GM12873 (cell line): Measurements from ENCODE around the gene SDR42E2.

Experiments
- TF ChIP-seq, protein P1 (sequence below): IDR thresholded peaks from 2 replicates; pipeline ENCODE4 v1.5.1; 2012; ENCODE audit warnings: low read depth, mild to moderate bottlenecking, moderate library complexity, low read length, control low read depth; ENCODE audit not compliant: insufficient read depth; ENCODE audit errors: missing control alignments

SDR42E2 gene

GRCh38 chr16:22161999-22162655 is at the start of gene SDR42E2:
SDR42E2 (plus strand) TSS chr16:22162506; CDS start chr16:22165583, 3,077 bp downstream.
- TF ChIP-seq, protein P1, sequence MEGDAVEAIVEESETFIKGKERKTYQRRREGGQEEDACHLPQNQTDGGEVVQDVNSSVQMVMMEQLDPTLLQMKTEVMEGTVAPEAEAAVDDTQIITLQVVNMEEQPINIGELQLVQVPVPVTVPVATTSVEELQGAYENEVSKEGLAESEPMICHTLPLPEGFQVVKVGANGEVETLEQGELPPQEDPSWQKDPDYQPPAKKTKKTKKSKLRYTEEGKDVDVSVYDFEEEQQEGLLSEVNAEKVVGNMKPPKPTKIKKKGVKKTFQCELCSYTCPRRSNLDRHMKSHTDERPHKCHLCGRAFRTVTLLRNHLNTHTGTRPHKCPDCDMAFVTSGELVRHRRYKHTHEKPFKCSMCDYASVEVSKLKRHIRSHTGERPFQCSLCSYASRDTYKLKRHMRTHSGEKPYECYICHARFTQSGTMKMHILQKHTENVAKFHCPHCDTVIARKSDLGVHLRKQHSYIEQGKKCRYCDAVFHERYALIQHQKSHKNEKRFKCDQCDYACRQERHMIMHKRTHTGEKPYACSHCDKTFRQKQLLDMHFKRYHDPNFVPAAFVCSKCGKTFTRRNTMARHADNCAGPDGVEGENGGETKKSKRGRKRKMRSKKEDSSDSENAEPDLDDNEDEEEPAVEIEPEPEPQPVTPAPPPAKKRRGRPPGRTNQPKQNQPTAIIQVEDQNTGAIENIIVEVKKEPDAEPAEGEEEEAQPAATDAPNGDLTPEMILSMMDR: no peak

GRCh38 chr16:22116095-22116700 is 46.1 kb upstream of the SDR42E2 start:
- TF ChIP-seq, protein P1: no peak

DNA sequence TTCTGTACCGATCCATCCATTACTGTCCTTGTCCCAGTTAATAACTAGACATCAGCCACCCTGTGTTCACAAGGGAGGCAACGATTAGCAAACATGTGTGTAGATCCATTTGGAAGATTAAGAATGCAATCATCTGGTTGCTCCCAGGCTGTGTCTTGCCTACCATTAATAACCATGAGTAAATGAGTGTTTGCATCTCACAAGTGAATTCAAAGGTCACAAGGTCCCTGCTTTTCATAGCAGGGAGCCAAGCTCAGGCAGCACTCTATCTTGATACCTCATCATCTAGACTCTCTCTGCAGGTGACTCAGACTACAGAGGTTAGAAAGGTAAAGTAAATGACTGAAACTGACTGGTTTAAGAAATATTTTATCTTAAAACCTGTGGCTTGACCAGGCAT is 44.7 kb upstream of the SDR42E2 start:
- TF ChIP-seq, protein P1: no peak

DNA sequence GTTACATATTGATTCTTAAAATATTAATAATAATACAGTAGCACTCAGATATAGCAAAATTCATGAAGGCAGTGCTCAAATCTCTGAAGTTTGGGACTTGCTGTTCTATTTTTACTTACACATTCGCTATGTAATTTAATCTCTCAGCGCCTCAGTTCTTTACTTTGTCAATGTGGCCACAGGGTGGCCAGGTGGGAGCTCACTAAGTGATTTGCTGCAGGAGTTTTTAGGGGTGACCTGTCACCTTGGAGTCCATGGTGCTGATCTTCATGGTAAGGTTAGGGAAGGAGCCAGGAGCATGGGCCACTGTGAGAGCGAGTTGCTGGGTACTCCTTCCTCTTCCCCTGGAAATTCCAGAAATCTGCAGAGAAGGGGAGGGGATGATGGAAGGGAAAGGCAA is 41.9 kb upstream of the SDR42E2 start:
- TF ChIP-seq, protein P1: no peak

DNA sequence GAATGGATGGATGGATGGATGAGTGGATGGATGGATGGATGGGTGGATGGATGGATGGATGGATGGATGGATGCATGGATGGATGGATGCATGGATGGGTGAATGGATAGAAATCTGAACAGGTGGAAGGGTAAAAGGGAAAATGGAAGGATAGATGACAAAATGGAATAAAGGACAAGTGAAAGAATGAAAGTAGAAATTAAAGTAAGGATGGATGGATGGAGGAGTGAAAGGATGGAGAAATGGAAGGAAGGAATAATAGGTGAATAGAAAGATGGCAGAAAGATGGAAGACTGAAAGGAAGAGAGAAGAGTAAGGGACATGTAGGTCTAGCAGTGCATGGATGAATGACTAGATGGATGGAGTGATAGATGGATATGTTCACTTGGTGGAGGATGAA is 40.1 kb upstream of the SDR42E2 start:
- TF ChIP-seq, protein P1: no peak

DNA sequence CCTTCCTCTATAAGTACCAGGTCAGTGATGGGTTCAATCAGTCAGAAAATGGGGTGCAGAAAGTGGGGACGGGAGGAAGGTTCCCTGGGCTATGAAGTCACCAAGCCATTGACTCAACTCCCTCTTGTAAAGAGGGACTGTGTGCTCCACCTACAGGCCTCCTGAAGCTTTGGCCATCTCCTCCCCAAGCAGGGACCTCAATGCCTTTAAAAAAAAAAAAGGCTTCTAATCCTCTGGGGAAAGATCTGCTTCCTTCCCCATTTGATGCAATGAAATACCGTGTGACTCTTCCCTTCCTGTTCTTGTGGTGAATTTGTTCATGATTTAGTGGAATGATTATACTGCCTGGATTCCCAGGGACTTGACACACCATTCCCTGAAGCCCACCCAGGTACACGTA is 39.2 kb upstream of the SDR42E2 start:
- TF ChIP-seq, protein P1: peak; percentile 31

DNA sequence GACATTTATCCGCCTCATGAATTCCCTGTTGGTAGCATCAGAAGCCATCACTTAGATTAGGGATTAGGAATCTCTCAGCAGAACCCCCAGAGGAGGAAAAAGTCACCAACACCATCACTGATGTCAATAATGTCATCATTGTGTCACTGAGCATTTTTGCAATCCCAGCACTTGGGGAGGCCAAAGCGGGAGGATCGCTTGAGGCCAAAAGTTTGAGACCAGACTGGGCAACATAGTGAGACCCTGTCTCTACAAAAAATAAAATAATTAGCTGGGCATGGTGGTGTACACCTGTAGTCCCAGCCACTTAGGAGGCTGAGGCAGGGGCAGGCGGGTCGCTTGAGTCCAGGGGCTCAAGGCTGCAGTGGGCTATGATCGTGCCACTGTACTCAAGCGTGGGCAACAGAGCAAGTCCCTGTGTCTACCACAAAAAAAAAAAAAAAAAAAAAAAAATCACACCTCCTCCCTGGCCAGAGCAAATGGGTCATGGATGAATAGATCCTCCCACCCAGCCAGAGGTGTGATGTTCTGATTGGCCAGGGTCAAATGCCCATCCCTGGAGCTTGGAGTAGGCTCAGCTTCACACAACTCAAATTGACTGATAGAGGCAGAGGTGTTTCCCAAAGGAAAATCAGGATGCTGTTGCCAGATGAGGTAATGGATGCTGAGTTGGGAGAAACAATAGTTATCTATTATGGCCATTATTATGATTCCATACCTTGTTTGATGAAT is 38.4 kb upstream of the SDR42E2 start:
- TF ChIP-seq, protein P1: no peak
